Fibroblast of skin of right quadriceps (primary cell): ENCODE data around the gene C4A.
"Not testable (repeated sequence)": the region's sequence is repeated elsewhere in the genome, so short reads cannot be mapped to it uniquely, and the experiment has no call there.

Experiments
- DNase-seq: peaks from one replicate; pipeline ENCODE4 v3.0.0-alpha.2; 2013

Gene C4A

GRCh38 chr6:31980998-31981397, 859 bp upstream of the C4A start:
- not testable (repeated sequence) for DNase-seq

- DNase-seq = not testable (repeated sequence)
Observed at GRCh38 chr6:31989363-31989762, 7.5 kb downstream of the C4A start.

GRCh38 chr6:31994421-31994820, 12.6 kb downstream of the C4A start:
- not testable (repeated sequence) for DNase-seq

DNA sequence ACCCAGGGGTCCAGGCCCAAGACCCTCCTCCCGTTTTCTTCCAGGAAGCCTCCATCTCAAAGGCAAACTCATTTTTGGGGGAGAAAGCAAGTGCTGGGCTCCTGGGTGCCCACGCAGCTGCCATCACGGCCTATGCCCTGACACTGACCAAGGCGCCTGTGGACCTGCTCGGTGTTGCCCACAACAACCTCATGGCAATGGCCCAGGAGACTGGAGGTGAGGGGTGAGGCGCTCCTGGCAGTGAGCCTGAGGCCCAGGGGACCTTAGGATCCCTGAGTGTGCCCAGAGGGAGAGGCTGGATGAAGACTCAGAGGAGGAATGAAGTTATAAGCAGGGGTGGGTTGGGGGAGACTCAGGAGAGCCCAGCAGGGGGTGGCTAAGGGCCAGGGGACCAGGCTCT, 14.5 kb downstream of the C4A start:
- not testable (repeated sequence) for DNase-seq

DNA sequence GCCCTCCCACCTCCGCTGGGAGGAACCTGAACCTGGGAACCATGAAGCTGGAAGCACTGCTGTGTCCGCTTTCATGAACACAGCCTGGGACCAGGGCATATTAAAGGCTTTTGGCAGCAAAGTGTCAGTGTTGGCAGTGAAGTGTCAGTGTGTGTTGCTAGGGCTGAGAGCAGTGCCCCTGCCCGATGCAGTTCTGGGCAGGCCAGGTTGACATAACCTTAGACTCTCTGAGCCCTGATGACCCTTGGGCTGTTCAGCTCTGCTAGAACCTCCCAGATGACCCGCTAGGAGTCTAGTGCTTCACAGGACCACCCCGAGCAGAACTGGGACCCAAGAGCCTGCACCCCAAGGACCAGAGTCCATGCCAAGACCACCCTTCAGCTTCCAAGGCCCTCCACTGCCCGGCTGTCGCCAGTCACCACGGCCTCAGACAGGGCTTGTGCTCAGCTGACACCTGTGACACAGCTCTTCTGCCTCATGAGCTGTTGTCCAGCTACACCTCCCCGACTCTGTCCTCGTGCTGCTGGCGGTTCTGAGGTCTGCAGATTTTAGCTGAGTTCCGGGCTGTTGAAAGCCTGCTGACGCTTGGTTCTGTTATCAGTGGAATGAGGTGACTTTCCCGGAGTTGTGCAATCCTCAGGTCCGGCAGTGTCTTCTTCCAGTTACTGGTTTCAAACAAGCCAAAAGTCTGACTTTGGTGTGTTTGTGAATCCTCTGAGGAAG, 20.9 kb downstream of the C4A start:
- not testable (repeated sequence) for DNase-seq

DNA sequence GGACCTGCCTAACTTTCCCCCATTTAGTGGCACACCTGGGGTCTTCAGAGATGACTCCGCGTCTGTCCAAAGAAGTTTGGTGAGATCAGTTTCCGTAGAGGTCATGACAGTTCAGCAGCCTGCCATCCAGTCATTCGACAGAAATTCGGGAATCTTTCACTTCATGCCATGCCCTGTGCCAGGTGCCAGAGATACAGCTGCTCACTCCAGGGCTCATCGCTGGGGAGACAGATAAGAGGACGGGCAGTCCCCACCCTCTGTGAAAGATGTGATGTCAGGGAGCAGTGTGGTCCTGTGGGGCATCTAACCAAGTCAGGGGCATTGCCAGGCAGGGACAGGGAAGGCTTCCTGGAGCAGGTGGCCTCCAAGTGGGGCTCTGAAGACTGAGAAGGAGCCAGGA, 21.4 kb downstream of the C4A start:
- DNase-seq = not testable (repeated sequence)

DNA sequence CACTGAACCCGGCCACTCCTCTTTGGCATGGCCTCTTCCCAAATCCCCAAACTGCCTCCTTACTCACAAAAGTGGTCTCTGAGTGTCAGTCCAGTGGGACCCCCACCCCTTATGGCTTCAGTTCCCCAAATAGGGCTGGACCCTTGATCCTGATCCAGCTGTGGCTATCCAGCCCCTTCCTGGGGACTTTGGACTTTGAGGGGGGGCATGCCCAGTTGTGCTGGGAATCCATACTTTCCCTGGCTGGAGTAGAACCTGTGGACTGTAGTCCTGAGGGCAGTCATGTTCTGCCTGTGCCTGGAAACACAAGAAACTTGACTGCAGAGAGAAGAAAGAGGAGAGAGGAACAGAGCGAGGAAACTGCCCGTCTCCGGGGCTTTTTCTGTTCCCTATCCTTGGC, 22.5 kb downstream of the C4A start:
- DNase-seq = not testable (repeated sequence)

DNA sequence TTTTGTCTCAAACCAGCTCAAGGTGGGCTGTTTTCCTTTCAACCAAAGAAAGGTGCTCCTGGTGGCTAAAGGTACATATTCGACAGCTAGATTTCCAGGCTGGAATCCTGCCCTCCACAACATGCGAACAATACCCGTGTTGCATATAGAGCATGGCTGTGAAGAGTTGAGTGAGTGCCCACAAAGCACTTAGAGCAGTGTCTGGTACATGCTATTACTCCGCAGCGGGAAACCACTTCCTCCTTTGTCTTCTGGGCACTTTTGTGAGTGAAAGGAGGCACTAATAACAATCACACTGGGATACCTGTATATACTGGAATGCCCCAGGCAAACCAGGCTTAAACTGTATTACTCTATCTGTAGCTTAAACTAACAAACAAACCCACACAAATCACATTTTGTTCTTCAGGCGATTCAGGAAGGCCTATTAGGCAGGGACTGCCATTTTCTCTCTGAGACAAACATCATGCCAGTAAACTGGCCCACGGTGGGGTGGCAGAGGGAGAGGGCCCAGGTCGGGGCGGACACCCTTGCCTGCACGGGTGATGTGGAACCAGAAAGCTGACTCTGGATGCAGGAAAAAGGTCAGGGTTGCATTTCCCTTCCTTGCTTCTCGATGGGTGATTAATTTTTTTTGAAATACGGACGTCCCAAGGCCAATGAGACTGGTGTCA, 23.1 kb downstream of the C4A start:
- not testable (repeated sequence) for DNase-seq

GRCh38 chr6:32005538-32005880, 23.7 kb downstream of the C4A start:
- DNase-seq = not testable (repeated sequence)

- DNase-seq = not testable (repeated sequence)
Observed at GRCh38 chr6:32005991-32006529, 24.2 kb downstream of the C4A start.

- DNase-seq = not testable (repeated sequence)
Observed at GRCh38 chr6:32007086-32007485, 25.2 kb downstream of the C4A start.

GRCh38 chr6:32008037-32008436, 26.2 kb downstream of the C4A start:
- DNase-seq = not testable (repeated sequence)

GRCh38 chr6:32008616-32009015, 26.8 kb downstream of the C4A start:
- not testable (repeated sequence) for DNase-seq

DNA sequence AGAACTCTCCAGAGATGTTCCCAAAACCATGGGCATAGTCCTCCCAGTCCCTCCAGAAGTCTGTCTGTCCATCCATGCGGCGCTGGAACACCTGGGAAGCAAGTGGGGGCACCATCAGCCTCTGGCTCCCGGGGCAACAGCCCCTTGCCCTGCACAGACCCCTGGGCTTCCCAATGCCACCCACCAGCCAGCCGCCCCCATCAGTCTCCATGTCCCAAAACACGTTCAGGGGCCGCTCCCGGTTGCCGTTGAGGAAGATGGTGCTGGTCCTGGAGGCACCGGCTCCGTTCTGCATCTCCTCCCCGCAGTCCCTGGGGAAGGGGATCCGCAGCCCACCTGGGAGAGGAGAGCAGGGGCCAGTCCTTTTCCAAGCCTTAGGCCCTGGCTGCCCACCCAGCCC, 27.7 kb downstream of the C4A start:
- not testable (repeated sequence) for DNase-seq

DNA sequence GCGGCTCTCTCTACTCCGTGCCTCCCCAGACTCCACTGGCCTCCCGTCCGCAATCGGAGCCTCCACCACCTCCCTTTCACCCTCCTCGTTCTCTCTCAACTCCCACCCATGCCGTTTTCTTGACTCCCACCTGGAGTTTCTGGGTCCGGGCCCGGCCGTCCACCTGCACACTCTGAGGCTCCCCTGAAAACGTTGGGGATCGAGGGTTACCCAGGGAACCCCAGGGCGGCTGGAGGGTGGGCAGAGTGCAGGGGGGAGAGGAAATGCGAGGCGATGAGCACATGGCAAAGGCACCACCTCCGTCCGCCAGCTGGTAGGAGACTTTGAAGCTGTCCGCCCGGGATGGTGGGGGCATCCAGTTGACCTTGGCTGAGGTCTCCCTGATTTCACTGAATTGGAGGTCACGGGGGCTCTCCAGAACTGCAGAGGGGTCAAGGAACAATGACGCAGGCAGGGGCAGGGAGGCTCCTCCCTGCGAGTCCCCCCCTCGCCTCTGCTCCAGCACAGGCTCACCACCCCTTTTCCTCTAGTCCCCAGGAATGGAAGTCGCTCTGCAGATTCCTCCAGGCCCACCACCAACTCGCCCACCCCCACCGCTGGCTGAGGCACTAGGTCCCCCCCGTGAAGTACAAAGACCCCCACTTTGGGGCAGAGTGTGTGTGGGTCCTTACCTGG, 29.1 kb downstream of the C4A start:
- DNase-seq = not testable (repeated sequence)

DNA sequence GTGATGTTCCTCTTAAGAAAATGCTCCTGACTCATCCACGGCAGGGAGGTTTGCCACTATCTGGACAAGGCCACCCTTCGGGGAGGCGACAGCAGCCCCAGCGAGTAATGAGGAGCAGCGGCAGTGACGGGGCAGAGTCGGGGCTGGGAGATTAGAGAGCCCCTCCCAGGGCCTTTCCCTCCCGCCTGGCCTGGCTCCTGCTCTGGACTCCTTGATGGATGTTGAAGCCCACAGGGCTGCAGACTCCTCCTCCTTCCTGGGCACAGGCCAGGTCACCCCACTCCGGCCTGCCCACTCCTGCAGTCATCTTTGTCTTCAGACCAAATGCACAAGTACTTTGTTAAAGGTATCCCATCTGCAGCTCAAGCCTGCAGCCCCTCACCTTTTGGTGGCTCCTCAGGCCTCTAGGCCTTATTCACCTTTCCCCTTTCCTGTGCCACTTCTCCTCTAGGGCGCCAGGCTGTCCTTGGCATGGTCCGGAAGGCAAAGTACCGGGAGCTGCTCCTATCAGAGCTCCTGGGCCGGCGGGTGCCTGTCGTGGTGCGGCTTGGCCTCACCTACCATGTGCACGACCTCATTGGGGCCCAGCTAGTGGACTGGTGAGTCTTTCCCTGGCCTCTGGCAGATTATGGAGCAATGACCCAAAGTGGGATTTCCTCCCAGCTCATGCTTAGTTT, 31.2 kb downstream of the C4A start:
- DNase-seq = not testable (repeated sequence)

DNA sequence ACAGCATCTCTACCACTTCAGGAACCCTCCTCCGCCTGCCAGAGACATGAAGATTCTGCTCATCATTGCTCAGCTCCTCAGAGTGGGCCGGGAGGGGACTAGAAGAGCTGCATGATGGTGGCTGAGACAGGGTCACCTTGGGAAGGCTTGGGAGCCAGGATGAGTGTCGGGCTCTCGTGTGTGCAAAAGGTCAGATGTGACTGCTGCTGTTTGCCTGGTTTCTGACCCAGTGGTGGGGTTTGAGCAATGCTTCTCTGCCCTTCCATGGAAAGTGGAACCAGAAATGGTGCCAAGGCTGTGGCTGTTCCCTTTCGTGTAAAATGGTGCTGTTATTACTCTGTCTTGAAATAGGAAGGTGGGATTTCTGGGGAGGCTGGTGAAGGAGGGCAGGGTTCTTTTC, 31.9 kb downstream of the C4A start:
- not testable (repeated sequence) for DNase-seq

GRCh38 chr6:32014547-32014946, 32.7 kb downstream of the C4A start, which contains the start of gene C4B:
Gene C4B (plus strand): TSS chr6:32014795. CDS start chr6:32014846, 51 bp downstream.
- not testable (repeated sequence) for DNase-seq

GRCh38 chr6:32022100-32022499, 40.2 kb downstream of the C4A start:
- not testable (repeated sequence) for DNase-seq

DNA sequence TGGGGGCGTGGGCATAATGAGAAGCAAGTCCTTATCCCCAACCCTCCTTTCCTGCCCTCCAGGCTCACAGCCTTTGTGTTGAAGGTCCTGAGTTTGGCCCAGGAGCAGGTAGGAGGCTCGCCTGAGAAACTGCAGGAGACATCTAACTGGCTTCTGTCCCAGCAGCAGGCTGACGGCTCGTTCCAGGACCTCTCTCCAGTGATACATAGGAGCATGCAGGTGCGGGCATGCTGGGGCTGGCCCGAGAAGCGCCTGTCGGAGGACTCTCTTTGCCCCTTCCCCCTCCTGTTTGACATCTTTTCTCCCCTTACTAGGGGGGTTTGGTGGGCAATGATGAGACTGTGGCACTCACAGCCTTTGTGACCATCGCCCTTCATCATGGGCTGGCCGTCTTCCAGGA, 46.8 kb downstream of the C4A start:
- not testable (repeated sequence) for DNase-seq

DNA sequence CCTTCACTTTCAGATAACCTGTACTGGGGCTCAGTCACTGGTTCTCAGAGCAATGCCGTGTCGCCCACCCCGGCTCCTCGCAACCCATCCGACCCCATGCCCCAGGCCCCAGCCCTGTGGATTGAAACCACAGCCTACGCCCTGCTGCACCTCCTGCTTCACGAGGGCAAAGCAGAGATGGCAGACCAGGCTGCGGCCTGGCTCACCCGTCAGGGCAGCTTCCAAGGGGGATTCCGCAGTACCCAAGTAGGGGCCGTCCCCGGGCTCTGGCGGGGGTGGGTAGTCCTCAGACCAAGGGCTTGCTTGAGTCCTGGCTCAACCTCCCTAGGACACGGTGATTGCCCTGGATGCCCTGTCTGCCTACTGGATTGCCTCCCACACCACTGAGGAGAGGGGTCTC, 47.7 kb downstream of the C4A start:
- DNase-seq = not testable (repeated sequence)

DNA sequence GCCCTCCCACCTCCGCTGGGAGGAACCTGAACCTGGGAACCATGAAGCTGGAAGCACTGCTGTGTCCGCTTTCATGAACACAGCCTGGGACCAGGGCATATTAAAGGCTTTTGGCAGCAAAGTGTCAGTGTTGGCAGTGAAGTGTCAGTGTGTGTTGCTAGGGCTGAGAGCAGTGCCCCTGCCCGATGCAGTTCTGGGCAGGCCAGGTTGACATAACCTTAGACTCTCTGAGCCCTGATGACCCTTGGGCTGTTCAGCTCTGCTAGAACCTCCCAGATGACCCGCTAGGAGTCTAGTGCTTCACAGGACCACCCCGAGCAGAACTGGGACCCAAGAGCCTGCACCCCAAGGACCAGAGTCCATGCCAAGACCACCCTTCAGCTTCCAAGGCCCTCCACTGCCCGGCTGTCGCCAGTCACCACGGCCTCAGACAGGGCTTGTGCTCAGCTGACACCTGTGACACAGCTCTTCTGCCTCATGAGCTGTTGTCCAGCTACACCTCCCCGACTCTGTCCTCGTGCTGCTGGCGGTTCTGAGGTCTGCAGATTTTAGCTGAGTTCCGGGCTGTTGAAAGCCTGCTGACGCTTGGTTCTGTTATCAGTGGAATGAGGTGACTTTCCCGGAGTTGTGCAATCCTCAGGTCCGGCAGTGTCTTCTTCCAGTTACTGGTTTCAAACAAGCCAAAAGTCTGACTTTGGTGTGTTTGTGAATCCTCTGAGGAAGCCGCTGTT, 53.6 kb downstream of the C4A start:
- not testable (repeated sequence) for DNase-seq
